ENCODE measurements around the gene TWF1. TPM values are rescaled to one million over a fixed set of nuclear protein-coding genes. Genes with fewer than 3 reads are reported as not detected.

TWF1 gene
- total and polyA plus RNA-seq, 4 donors, result 33.1 to 80.1 (median 48.7) TPM

DNA sequence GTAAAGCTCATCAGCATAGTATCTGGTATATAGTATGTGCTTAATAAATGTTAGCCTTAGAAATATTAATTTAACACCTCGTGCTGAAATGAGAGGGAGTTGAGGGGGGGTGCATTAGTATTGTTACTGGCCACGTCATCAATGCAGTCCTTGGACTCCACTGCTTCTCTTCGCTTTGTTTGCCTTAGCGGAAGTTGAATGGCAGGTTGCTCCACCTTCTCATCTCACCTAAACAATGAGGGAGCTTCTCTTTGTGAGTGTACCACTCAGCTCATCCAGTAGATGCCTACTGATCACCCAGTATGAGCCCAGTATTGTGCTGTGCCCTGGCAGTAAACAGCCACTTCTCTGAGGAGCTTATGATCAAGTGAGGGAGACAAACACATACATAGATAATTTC lies 34.2 kb upstream of the TWF1 start:
- Histone ChIP-seq H3K9me3 (ENCODE audit: control insufficient read depth in 4 of 4, insufficient read depth in 3 of 4, low read length in 3 of 4) (no peaks in the 10 kb centered on the region), H3K9ac (ENCODE audit: insufficient read depth in 1 of 2, low read length in 2 of 2) (no peak overlapping the region), H3K27me3 (ENCODE audit: control insufficient read depth in 3 of 3, insufficient read depth in 3 of 3, low read length in 2 of 3) (peaks cover 0 to 1% (median 0%) of the 10 kb centered on the region in 3 donors), H3K27ac (ENCODE audit: low read depth in 1 of 2, low read length in 1 of 2) (no peak overlapping the region), H3K4me3 (no peak overlapping the region), H3K4me1 (ENCODE audit: control insufficient read depth in 5 of 5, insufficient read depth in 5 of 5, low read length in 5 of 5) (peaks cover under 1 to 9% (median 4%) of the 10 kb centered on the region in 5 donors), H3K36me3 (ENCODE audit: control insufficient read depth in 4 of 4, insufficient read depth in 4 of 4, low read length in 4 of 4) (no peaks in the 10 kb centered on the region)
- TF ChIP-seq, protein P1, sequence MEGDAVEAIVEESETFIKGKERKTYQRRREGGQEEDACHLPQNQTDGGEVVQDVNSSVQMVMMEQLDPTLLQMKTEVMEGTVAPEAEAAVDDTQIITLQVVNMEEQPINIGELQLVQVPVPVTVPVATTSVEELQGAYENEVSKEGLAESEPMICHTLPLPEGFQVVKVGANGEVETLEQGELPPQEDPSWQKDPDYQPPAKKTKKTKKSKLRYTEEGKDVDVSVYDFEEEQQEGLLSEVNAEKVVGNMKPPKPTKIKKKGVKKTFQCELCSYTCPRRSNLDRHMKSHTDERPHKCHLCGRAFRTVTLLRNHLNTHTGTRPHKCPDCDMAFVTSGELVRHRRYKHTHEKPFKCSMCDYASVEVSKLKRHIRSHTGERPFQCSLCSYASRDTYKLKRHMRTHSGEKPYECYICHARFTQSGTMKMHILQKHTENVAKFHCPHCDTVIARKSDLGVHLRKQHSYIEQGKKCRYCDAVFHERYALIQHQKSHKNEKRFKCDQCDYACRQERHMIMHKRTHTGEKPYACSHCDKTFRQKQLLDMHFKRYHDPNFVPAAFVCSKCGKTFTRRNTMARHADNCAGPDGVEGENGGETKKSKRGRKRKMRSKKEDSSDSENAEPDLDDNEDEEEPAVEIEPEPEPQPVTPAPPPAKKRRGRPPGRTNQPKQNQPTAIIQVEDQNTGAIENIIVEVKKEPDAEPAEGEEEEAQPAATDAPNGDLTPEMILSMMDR (IDR thresholded peaks at IDR 0.05; ENCODE audit: control extremely low read depth, extremely low read depth), result no peak
- no peak for ATAC-seq (ENCODE audit: insufficient read depth, low FRiP score)
- 90 to 92% methylated on average over 4 of the region's 4 CpGs for WGBS, 2 donors
- DNase-seq, result no peak

DNA sequence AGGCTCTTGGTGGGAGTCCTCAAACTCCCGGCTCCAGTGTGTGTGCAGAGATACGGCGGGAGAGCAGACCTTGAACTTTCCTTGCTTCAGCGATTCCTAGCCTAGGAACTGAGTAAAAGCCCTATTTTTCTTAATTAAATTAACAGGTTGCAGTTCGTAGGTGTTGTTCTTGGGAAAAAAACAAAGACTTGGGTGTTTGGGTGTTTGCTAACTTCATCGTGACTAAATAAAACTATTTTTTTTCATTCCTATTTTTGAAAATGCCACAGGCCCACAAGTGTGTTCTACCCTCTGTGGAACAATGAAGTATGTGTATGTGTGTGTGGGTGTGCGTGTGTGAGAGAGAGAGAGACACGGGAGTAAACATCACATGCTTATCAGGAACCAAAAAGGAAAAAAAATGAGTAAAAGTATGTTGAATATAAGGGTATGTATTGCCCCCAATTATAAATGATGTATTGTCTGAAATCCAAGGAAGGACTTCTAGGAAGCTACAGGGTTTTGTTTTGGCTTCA lies 30.4 kb upstream of the TWF1 start:
- WGBS, 2 donors, result 2% methylated on average over 8 of the region's 8 CpGs
- peak overlapping the region; percentile 99 for H3K27ac ChIP-seq (ENCODE audit: low read depth in 1 of 2, low read length in 1 of 2)
- peak overlapping the region; percentile 84 for H3K4me3 ChIP-seq
- DNase-seq, result peak in 2 of 3 donors; percentile 18 to 62
- H3K36me3 ChIP-seq (ENCODE audit: control insufficient read depth in 4 of 4, insufficient read depth in 4 of 4, low read length in 4 of 4), result no peaks in the 10 kb centered on the region
- peak; percentile 11 for ATAC-seq (ENCODE audit: insufficient read depth, low FRiP score)
- TF ChIP-seq, protein P1 (IDR thresholded peaks at IDR 0.05; ENCODE audit: control extremely low read depth, extremely low read depth), result no peak
- peak overlapping the region; percentile 67 to 70 for H3K9ac ChIP-seq (ENCODE audit: insufficient read depth in 1 of 2, low read length in 2 of 2)
- no peaks in the 10 kb centered on the region for H3K9me3 ChIP-seq (ENCODE audit: control insufficient read depth in 4 of 4, insufficient read depth in 3 of 4, low read length in 3 of 4)
- H3K27me3 ChIP-seq (ENCODE audit: control insufficient read depth in 3 of 3, insufficient read depth in 3 of 3, low read length in 2 of 3), result peaks cover 0 to 8% (median 0%) of the 10 kb centered on the region in 3 donors
- H3K4me1 ChIP-seq (ENCODE audit: control insufficient read depth in 5 of 5, insufficient read depth in 5 of 5, low read length in 5 of 5), result peaks cover 0 to 12% (median 3%) of the 10 kb centered on the region in 5 donors

DNA sequence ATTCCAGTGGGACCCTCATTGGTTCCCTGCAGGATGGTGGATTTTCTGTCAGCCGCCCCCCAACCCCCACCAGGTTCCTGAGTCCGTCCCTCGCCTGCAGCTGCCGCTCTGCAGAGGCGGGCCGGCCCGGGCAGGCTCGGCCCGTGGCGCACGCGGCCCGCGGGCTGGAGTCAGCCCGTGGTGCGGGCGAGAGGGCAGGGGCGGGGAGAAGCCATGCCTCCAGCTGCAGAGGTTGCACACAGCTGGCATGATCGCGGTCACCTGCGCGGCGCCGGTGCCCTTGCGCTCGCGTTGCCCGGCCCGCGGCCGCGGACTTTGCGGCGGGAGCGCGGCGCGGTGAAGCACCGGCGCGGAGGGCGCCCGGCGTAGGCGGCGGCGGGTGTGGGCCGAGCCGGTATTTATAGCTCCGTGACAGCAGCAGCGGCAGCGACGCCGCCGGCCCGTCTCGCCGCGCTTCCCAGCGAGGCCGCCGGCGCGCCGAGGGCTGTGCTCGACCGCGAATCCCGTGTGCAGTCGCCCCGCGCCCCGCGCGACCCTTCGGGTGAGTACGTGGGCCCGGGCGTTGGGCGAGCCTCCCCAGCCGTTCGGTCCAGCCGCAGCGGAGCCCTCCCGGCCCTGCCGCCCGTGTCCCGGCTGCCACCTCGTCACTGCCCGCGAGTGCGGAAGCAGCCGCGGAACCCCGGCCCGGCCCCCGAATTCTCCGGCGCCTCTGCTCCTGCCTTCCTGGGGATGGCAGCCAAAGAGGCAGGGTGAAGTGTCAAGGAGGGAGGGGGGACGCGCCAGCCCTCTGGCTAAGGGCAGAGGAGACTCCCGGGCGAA lies 29.7 kb upstream of the TWF1 start, which contains the start of gene TMEM117:
TMEM117 (plus strand) TSS at position 426 of the 819 bp plus-strand sequence.
- TF ChIP-seq, protein P1 (IDR thresholded peaks at IDR 0.05; ENCODE audit: control extremely low read depth, extremely low read depth), result no peak
- WGBS, 2 donors, result 0 to 1% methylated on average over 73 to 103 of the region's 103 CpGs
- no peaks in the 10 kb centered on the region for H3K36me3 ChIP-seq (ENCODE audit: control insufficient read depth in 4 of 4, insufficient read depth in 4 of 4, low read length in 4 of 4)
- H3K27me3 ChIP-seq (ENCODE audit: control insufficient read depth in 3 of 3, insufficient read depth in 3 of 3, low read length in 2 of 3), result peaks cover 0 to 8% (median 0%) of the 10 kb centered on the region in 3 donors
- H3K4me1 ChIP-seq (ENCODE audit: control insufficient read depth in 5 of 5, insufficient read depth in 5 of 5, low read length in 5 of 5), result peaks cover 0 to 12% (median 3%) of the 10 kb centered on the region in 5 donors
- peak; percentile 88 for ATAC-seq (ENCODE audit: insufficient read depth, low FRiP score)
- DNase-seq, result peak; percentile 77 to 80 (median 80)
- peak within 1 kb of the TSS; percentile 99 for H3K27ac ChIP-seq (ENCODE audit: low read depth in 1 of 2, low read length in 1 of 2)
- no peaks in the 10 kb centered on the region for H3K9me3 ChIP-seq (ENCODE audit: control insufficient read depth in 4 of 4, insufficient read depth in 3 of 4, low read length in 3 of 4)
- H3K9ac ChIP-seq (ENCODE audit: insufficient read depth in 1 of 2, low read length in 2 of 2), result peak within 1 kb of the TSS; percentile 67 to 70
- H3K4me3 ChIP-seq, result peak within 1 kb of the TSS; percentile 84
